Activated CD4-positive, alpha-beta T cell treated with anti-CD3 and anti-CD28 coated beads, Interleukin-2, amount 50 U/mL, for 4 hours (primary cell): Measurements from ENCODE around the gene TM4SF1.
"Not testable (repeated sequence)": the region's sequence is repeated elsewhere in the genome, so short reads cannot be mapped to it uniquely, and the experiment has no call there.

Source experiments
- DNase-seq, 2 experiments: peaks; one replicate each; pipeline ENCODE4 v3.0.0-alpha.2; 2020

TM4SF1 gene

GRCh38 chr3:149393345-149394160 is 16.1 kb upstream of the TM4SF1 start:
- DNase-seq: no peak

GRCh38 chr3:149391960-149392359 is 14.5 kb upstream of the TM4SF1 start:
- DNase-seq: no peak

GRCh38 chr3:149390772-149391212 is 13.3 kb upstream of the TM4SF1 start:
- DNase-seq: no peak

- no peak for DNase-seq
These were observed 12.8 kb upstream of the TM4SF1 start for GRCh38 chr3:149390294-149390693.

- DNase-seq: no peak
These were observed 11.3 kb upstream of the TM4SF1 start for GRCh38 chr3:149388531-149389417.

DNA sequence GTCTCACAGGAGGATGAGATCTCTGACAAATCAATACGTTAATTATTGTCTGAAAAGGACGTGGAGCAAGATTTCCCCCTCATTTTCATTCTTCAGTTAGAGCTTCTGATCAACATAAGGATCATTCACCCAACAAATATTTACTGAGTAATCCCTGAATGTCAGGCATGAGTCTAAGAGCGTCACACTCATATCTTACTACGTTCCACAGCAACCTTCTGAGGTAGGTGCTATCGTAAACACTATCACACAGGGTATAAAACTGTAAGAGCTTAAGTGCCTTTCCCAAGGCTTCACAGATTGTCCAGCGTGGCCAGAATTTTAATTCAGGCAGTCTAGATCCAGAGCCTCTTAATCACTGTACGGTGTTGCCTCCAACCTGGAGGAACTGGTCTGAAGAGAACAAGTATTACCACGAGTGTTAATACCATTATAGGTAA is 10.6 kb upstream of the TM4SF1 start:
- DNase-seq: no peak

- no peak for DNase-seq
These were observed 8.8 kb upstream of the TM4SF1 start for GRCh38 chr3:149386299-149386606.

- DNase-seq: no peak
These were observed 8.3 kb upstream of the TM4SF1 start for GRCh38 chr3:149385617-149386298.

- DNase-seq: no peak
These were observed 7.5 kb upstream of the TM4SF1 start for GRCh38 chr3:149384911-149385321.

DNA sequence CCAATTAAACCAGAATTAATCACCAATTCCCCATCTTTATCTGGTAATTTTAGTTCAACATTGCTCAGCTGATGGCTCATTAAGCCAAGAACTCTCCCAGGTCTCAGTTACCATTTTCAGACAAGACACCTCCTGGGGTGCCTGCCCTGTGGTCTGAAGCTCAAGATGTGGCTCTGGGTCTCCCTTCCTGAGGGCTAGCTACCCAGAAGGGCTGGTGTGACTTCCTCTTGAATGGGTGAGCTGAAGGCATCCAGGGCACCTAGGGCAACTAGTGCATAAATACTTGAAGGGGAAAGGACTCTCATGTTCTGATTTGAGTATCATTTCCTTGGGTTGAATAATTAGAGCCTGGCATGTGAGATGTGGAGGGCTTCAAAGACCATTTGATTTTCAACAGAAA is 6.7 kb upstream of the TM4SF1 start:
- no peak for DNase-seq

DNA sequence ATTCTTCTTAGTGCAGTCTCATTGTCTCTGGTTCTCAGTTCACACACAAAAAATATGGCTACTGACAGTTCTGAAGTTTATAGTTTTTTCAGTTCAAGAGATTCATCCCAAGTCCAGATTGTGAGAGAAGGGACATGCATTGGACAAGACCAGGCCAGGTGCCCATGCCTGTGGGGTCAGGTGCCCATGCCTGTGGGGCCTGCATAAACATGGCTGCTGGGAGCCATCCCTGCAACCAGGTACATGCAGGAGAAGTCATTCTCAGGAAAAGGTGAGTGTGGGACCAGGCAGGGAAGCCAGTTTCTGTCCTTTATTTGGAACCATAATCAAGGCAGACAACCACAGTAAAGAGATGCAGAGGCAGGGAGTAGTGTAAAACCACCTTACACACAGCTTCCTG is 6.3 kb upstream of the TM4SF1 start:
- no peak for DNase-seq

- no peak for DNase-seq
These were observed 5.1 kb upstream of the TM4SF1 start for GRCh38 chr3:149382518-149382917.

DNA sequence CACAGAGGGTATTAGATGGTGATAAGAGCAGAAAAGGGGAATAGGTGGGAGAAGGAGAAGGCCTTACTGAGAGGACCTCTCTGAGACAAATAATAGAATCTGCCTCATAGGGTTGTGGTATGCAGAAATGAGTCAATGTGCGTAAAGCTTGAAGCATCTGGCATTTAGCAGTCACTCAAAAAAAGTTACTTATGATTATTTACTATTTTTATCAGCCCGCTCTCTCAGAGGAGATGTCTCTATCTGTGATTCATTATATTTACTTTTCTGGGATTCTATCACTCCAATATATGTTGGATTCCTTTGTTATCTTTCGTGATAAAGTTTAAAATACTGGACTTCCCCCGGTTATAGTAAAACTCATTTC is 4.6 kb upstream of the TM4SF1 start:
- DNase-seq: no peak

DNA sequence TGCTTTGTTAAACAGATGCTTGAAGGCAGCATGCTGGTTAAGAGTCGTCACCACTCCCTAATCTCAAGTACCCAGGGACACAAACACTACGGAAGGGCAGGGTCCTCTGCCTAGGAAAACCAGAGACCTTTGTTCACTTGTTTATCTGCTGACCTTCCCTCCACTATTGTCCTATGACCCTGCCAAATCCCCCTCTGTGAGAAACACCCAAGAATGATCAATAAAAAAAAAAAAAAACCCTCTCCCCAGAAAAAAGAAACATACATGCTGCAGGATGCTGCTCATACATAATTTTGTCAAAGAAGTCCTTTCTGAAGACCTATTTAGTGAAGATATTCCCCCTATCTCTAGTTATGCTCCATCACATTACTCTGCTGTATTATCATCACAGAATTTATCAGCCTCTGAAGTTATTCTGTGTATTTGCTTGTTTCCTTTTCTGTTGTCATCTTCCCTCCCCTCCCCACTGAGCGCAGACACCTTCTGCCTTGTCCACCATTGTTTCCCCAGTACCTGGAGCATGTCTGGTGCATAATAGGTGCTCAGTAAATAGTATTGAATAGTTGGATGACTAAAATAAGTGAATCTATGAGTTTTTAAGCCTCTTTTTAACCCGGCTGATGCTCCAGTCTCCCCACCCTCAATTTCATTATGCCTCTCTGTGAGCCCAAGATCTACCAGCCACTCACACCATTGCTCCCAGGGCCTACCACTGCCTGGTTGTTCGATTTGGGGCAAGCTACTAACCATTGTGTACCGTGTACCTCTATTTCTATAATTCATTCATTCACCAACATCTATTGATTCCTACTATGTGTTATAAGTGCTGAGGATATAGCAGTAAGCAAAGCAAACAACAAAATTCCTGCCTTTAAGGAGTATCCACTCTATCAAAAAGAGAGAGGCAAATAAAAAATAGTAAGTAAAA is 4.0 kb upstream of the TM4SF1 start:
- no peak for DNase-seq

DNA sequence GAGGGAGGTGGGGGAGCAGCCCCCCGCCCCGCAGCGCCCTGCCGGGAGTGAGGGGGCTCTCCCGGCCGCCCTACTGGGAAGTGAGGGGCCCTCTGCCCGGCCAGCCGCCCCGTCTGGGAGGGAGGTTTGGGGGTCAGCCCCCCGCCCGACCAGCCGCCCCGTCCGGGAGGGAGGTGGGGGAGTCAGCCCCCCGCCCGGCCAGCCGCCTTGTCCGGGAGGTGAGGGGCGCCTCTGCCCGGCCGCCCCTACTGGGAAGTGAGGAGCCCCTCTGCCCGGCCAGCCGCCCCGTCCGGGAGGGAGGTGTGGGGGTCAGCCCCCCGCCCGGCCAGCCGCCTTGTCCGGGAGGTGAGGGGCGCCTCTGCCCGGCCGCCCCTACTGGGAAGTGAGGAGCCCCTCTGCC is 2.8 kb upstream of the TM4SF1 start:
- not testable (repeated sequence) for DNase-seq

DNA sequence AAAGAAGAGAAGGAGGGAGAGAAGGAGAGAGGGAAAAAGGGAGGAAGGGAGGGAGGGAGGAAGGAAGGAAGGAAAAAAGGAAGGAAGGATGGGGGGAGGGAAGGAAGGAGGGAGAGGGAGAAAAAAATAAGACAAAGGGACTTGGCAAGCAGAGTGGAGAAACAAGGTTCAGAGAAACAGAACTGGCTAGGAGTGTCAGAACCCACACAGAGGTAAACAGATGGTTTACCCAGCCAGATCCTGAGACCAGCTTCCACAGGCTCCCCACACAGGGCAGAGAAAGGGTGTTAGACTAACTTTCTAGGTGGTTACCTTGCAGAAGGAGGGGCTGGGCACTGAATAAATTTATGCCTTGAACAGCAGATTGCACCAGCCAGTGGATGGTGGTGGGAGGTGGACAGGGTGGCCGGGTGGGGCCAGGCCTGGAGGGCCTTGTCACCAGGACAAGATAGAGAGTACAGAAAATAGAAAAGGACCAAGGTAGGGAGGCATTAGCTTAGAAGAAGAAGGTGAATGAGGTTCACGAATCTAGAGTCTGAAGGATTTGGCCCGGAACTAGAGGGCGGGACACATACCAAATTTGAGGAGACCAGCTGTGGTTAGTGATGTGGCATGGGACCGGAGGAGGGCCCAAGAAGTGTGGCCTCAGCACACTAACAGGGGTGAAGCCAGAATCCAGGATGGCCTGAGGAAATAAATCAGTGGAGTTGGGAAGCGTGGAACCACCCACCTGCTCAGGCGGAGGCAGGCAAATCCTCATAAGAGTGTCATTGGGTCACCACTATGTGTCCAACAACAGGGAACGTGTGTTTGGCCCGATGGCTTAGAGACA is 1.2 kb upstream of the TM4SF1 start:
- no peak for DNase-seq

- no peak for DNase-seq
These were observed 586 bp downstream of the TM4SF1 start for GRCh38 chr3:149376718-149377407.

GRCh38 chr3:149375501-149376196 is 1.8 kb downstream of the TM4SF1 start:
- no peak for DNase-seq

GRCh38 chr3:149374793-149375500 is 2.5 kb downstream of the TM4SF1 start:
- DNase-seq: no peak

GRCh38 chr3:149374391-149374790 is 3.1 kb downstream of the TM4SF1 start:
- DNase-seq: no peak
